Adrenal gland (tissue), 12 donors: ENCODE measurements around the gene DGCR6L. TPM values are rescaled to one million over a fixed set of nuclear protein-coding genes. Genes with fewer than 3 reads are reported as not detected.
"Not testable (repeated sequence)": the region's sequence is repeated elsewhere in the genome, so short reads cannot be mapped to it uniquely, and the experiment has no call there.

Source experiments
- DNase-seq, 7 donors: peaks; one replicate each; pipeline ENCODE4 v3.0.0-alpha.2; 2019 to 2020
- H3K27ac ChIP-seq, 5 donors: fragments of 200-600 bp; sonication (generic) in 4 of 5; 1 replicate in 3 of 5; 2 replicates in 2 of 5; pipeline versions ENCODE4 v1.5.1 to v1.8.0; 2016 to 2020; ENCODE audit warnings: mild to moderate bottlenecking in 1 of 5
- H3K27me3 ChIP-seq: fragments of 200-600 bp; 2 replicates; pipeline ENCODE4 v1.8.0; 2021
- H3K36me3 ChIP-seq, 2 donors: fragments of 200-600 bp; replicated peaks in 1 of 2; 1 replicate in 1 of 2; 2 replicates in 1 of 2; pipeline versions ENCODE4 v1.5.1 to v1.8.0; 2018 to 2022
- H3K4me1 ChIP-seq, 2 donors: fragments of 200-600 bp; replicated peaks in 1 of 2; 1 replicate in 1 of 2; 2 replicates in 1 of 2; pipeline versions ENCODE4 v1.5.1 to v1.8.0; 2018 to 2021
- H3K4me3 ChIP-seq, 4 donors: fragments of 200-600 bp; sonication (generic) in 3 of 4; one replicate each; pipeline ENCODE4 v1.5.1; 2016 to 2018
- H3K9me3 ChIP-seq, 3 donors: fragments of 200-600 bp; sonication (generic) in 1 of 3; replicated peaks in 1 of 3; 1 replicate in 2 of 3; 2 replicates in 1 of 3; pipeline versions ENCODE4 v1.5.1 to v1.8.0; 2016 to 2021
- WGBS, 4 donors: extraction: QIAGEN DNeasy Blood & Tissue Kit in 2 of 4; methylation state at CpG; one replicate each; pipeline versions ENCODE4 v1.1.5 to v1.1.7; 2013 to 2017; 5-methylcytosine and 5-hydroxymethylcytosine counted together
- intact Hi-C, 2 donors: fragments of 100-400 bp; cut with DNase I; formaldehyde crosslinking; loops; one replicate each; pipeline versions ENCODE4 v1.14.1 to v1.15.0; 2022 to 2023
- polyA plus RNA-seq, 3 donors: library from polyadenylated mRNA; stranded (reverse); fragments of 200-250 nt in 2 of 3; fragments of 350-450 nt in 1 of 3; fragmentation: Illumina TruSeq in 1 of 3; extraction: RNeasy Lipid Tissue Mini Kit (QIAGEN cat#74804) in 1 of 3; gene quantifications; one replicate each; pipeline ENCODE4 v1.2.3, GENCODE V29; 2013 to 2014
- total RNA-seq, 9 donors: library from RNA; depleted of rRNA in 4 of 9; stranded (reverse); fragments of >200 nt in 4 of 9; fragments of 120-200 nt in 1 of 9; fragmentation: NEBNext Ultra II Directional in 1 of 9; extraction: Animal tissue kit (Norgen Biotek cat#: 25700) in 1 of 9; gene quantifications; one replicate each; pipeline versions ENCODE4 v1.1.0 to v1.2.4, GENCODE V29; 2013 to 2023
- donor health status: healthy with polysubstance abuse.
- donor health status: Bipolar disorder and iron deficiency.
- donor health status: DM: yes; HTN: yes; CAD: no.
- donor health status: DM: no; HTN: no; CAD: no.
- donor health status: DM: no; HTN: no; CAD: no.
- donor health status: DM: yes; HTN: yes; CAD: no.

Gene DGCR6L
- total and polyA plus RNA-seq, 12 donors: 12.1 to 159 (median 74.1) TPM

GRCh38 chr22:20360866-20361751 lies 41.2 kb upstream of the DGCR6L start:
- H3K36me3 ChIP-seq, intact Hi-C loops, H3K4me1 ChIP-seq, DNase-seq, H3K27me3 ChIP-seq, H3K9me3 ChIP-seq, H3K27ac ChIP-seq, H3K4me3 ChIP-seq: not testable (repeated sequence)
- WGBS, 4 donors: 91 to 97% (median 93%) methylated on average over 70 to 142 of the region's 145 CpGs

- WGBS, 4 donors: 90 to 94% (median 93%) methylated on average over 59 to 60 of the region's 60 CpGs
- intact Hi-C loops, H3K36me3 ChIP-seq, H3K4me3 ChIP-seq, H3K9me3 ChIP-seq, H3K27me3 ChIP-seq, H3K27ac ChIP-seq, DNase-seq, H3K4me1 ChIP-seq: not testable (repeated sequence)
Measured at GRCh38 chr22:20360261-20360660, 40.4 kb upstream of the DGCR6L start.

- H3K27me3 ChIP-seq, H3K4me1 ChIP-seq, H3K36me3 ChIP-seq, H3K4me3 ChIP-seq, H3K27ac ChIP-seq, intact Hi-C loops, DNase-seq, H3K9me3 ChIP-seq: not testable (repeated sequence)
- 84 to 97% (median 96%) methylated on average over 5 to 102 of the region's 103 CpGs; no CpG with 5 or more reads in 1 of the 4 donors for WGBS, 4 donors
Measured at GRCh38 chr22:20358503-20359239, 38.8 kb upstream of the DGCR6L start.

- H3K9me3 ChIP-seq, H3K27me3 ChIP-seq, H3K27ac ChIP-seq, DNase-seq, intact Hi-C loops, H3K4me1 ChIP-seq, H3K36me3 ChIP-seq, H3K4me3 ChIP-seq: not testable (repeated sequence)
- 92 to 96% (median 94%) methylated on average over 17 to 54 of the region's 70 CpGs for WGBS, 4 donors
Measured at GRCh38 chr22:20357967-20358366, 38.1 kb upstream of the DGCR6L start.

GRCh38 chr22:20356906-20357305 lies 37.0 kb upstream of the DGCR6L start:
- H3K27ac ChIP-seq, intact Hi-C loops, H3K4me1 ChIP-seq: not testable (repeated sequence)

GRCh38 chr22:20355939-20356636 lies 36.2 kb upstream of the DGCR6L start:
- H3K27ac ChIP-seq, H3K4me3 ChIP-seq, H3K27me3 ChIP-seq, intact Hi-C loops, H3K36me3 ChIP-seq, H3K9me3 ChIP-seq, DNase-seq, H3K4me1 ChIP-seq: not testable (repeated sequence)
- WGBS, 4 donors: 90 to 96% (median 93%) methylated on average over 82 to 98 of the region's 98 CpGs

More at GRCh38 chr22:20356906-20357305, 37.0 kb upstream of the DGCR6L start:
- H3K27me3 ChIP-seq, DNase-seq, H3K4me3 ChIP-seq, H3K9me3 ChIP-seq, H3K36me3 ChIP-seq: not testable (repeated sequence)
- 92 to 95% (median 95%) methylated on average over 42 to 66 of the region's 66 CpGs for WGBS, 4 donors
